Choroid plexus epithelial cell (primary cell): ENCODE measurements around the gene AFM.

Experiments used
- DNase-seq: peaks from one replicate; pipeline ENCODE4 v3.0.0-alpha.2; 2010; ENCODE audit warnings: low read depth
- H3K4me3 ChIP-seq: 2 replicates; pipeline ENCODE4 v1.5.1; 2011; ENCODE audit warnings: low read depth, mild to moderate bottlenecking, control low read depth, low read length, moderate library complexity
- TF ChIP-seq, protein P1 (sequence below): conservative IDR thresholded peaks from 2 replicates; pipeline ENCODE4 v1.5.1; 2011; ENCODE audit warnings: low read depth, mild to moderate bottlenecking, control low read depth, inconsistent platforms, low read length, moderate library complexity

Gene AFM

DNA sequence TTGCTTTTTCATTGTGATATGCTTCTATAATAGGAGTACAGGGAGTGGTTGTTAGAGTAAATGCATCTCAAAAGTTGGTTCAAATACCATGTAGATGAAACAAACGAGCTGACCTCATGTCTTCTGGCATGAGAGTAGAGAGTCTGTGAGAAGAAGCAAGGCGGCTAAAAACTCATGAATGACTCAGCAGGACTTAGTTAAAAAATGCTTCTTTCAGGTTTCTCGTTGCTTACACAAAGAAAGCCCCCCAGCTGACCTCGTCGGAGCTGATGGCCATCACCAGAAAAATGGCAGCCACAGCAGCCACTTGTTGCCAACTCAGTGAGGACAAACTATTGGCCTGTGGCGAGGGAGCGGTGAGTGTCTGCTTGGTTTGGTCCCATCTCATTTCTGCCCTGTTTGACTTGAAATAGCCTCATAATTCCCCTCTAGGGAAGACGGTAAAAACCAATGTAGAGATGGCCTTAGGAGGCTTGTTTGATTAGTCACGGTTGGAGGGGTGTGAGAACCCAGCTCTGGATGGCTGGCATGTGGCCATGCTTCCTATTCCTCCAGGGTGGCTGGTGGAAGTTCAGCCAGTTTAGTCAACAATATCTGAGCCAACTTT, 31.0 kb upstream of the AFM start:
- DNase-seq, result peak; percentile 91

DNA sequence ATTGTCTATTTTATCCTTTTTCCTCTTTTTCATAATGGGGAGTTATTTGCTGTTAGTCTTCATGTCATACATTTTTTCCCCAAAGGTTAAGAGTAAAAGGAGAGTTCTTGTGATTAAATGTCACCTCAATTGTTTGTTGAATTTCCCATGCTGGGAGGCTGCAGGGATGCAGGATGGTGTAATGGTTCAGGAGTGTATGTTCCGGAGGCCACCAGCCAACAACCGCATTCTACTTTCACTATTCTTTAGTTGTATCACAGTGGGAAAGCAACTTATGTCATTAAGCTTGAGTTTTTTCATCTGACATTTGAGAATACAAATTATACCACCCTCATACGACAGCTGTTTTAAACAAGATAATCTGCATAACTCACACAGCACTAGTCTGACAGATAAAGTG, 30.1 kb upstream of the AFM start:
- TF ChIP-seq, protein P1, sequence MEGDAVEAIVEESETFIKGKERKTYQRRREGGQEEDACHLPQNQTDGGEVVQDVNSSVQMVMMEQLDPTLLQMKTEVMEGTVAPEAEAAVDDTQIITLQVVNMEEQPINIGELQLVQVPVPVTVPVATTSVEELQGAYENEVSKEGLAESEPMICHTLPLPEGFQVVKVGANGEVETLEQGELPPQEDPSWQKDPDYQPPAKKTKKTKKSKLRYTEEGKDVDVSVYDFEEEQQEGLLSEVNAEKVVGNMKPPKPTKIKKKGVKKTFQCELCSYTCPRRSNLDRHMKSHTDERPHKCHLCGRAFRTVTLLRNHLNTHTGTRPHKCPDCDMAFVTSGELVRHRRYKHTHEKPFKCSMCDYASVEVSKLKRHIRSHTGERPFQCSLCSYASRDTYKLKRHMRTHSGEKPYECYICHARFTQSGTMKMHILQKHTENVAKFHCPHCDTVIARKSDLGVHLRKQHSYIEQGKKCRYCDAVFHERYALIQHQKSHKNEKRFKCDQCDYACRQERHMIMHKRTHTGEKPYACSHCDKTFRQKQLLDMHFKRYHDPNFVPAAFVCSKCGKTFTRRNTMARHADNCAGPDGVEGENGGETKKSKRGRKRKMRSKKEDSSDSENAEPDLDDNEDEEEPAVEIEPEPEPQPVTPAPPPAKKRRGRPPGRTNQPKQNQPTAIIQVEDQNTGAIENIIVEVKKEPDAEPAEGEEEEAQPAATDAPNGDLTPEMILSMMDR, result no peak
- DNase-seq, result peak; percentile 86
- H3K4me3 ChIP-seq, result no peak overlapping the region

More for the DNA sequence above, 31.0 kb upstream of the AFM start:
- TF ChIP-seq, protein P1, result no peak
- H3K4me3 ChIP-seq, result no peak overlapping the region

DNA sequence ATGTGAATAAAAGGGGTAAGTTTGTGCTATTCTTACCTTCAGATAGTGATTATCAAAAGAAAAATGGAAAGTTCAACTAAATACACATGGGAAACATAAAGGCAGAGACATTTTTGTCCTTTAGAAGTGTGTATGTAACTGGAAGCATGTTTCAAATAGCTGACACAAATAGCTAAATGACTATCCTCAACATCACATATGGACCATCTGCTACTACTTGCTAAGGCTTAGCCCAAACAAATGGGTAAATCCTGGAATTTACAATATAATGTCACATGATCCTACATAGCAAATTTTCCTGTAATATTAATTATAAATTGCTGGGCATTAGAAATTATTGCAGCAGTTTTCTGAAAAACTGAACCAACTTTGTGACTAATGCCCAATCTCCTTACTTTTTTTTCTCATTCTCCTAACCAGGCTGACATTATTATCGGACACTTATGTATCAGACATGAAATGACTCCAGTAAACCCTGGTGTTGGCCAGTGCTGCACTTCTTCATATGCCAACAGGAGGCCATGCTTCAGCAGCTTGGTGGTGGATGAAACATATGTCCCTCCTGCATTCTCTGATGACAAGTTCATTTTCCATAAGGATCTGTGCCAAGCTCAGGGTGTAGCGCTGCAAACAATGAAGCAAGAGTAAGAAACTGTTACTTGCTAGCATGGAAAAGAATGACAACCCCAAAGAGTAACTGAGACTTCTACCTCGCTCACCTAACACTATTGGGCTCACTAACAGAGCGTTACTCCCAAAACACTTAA, 29.4 kb upstream of the AFM start:
- no peak overlapping the region for H3K4me3 ChIP-seq
- TF ChIP-seq, protein P1, result no peak
- DNase-seq, result no peak

DNA sequence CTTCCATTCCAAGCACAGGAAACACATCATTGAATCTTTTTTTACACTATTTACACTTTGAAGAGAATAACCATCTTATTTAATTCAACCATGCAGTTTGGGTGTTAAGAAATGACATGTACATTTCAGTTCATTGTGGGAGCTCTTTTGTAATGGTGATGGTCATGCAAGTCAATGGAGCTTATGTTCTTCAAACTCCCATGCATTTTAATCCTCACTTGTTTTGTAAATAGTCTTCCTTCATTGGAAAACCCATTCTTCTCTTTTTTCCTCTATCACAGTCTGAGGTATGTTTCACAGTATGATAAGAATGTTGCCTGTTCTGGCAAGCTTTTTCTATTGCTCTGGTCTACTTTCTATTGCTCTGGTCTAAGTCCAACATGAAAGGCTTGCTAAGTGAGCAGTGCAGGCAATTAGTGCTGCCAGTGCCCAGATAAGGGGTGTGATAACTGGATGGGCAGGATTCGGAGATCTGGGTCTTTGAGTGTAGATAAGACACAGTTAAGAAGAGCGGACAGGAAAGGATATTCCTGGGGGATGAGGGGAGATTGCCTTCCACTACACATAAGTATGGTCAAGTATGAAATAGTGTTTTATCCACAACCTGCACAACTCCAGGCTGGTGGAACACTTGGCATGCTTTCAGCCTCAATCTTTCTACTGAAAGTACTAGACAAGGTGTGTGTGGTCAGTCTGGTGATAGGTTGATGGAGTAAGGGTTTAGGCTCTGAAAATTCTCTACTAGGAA, 28.4 kb upstream of the AFM start:
- TF ChIP-seq, protein P1, result no peak

DNA sequence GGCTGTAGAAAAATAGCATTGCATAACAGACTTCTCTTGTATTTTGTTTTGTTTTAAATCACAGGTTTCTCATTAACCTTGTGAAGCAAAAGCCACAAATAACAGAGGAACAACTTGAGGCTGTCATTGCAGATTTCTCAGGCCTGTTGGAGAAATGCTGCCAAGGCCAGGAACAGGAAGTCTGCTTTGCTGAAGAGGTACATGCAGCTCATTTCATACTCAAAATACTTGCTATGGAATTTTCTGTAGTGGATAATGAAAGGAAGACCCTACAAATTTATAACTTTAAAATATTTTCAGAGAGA, 27.9 kb upstream of the AFM start:
- TF ChIP-seq, protein P1, result no peak
- no peak overlapping the region for H3K4me3 ChIP-seq
- no peak for DNase-seq

More for the DNA sequence above, 28.4 kb upstream of the AFM start:
- H3K4me3 ChIP-seq, result no peak overlapping the region
- peak; percentile 35 for DNase-seq

DNA sequence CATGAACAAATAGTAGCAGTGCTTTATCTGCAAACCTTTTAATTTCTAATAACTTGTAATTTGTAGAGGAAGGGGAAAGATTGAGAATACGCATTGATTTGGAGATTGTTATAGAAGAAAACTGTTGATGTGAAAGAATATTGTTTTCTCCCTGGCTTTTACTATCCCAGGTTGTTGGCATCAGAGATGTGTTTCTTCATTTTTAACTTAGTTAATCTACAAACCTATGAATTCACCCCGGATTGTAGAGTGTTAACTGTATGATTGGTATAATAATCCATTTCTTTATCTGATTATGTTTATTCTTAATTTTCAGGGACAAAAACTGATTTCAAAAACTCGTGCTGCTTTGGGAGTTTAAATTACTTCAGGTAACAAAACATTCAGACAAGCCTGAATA, 26.6 kb upstream of the AFM start:
- no peak overlapping the region for H3K4me3 ChIP-seq
- no peak for DNase-seq
- TF ChIP-seq, protein P1, result no peak
